Mesenchymal stem cell (in vitro differentiated cells and primary cell): ENCODE results near the gene SYPL1.
A peak's percentile ranks its signal among the peaks of the same experiment; 100 is the strongest.

ENCODE experiments used
- DNase-seq: peaks from one replicate; pipeline ENCODE4 v3.0.0-alpha.2; 2013
- H2AFZ ChIP-seq: one replicate; pipeline ENCODE4 v1.6.1; 2013; ENCODE audit warnings: low read depth, mild to moderate bottlenecking, control low read depth, inconsistent platforms, low read length, moderate library complexity
- H2AK5ac ChIP-seq: 2 replicates; pipeline ENCODE4 v1.6.1; 2013; ENCODE audit warnings: low read length, moderate library complexity, mild to moderate bottlenecking, inconsistent platforms; ENCODE audit not compliant: severe bottlenecking
- H2BK120ac ChIP-seq: one replicate; pipeline ENCODE4 v1.6.1; 2013; ENCODE audit warnings: low read depth, mild to moderate bottlenecking, inconsistent platforms, low read length, moderate library complexity
- H2BK12ac ChIP-seq, 2 experiments: one replicate each; pipeline ENCODE4 v1.6.1; 2013; ENCODE audit warnings: inconsistent platforms in 2 of 2, low read length in 2 of 2, mild to moderate bottlenecking in 2 of 2, moderate library complexity in 2 of 2, control low read depth in 1 of 2
- H2BK15ac ChIP-seq: one replicate; pipeline ENCODE4 v1.6.1; 2013; ENCODE audit warnings: mild to moderate bottlenecking, low read depth, inconsistent platforms; ENCODE audit not compliant: poor library complexity, severe bottlenecking
- H2BK5ac ChIP-seq: 2 replicates; pipeline ENCODE4 v1.6.1; 2013; ENCODE audit warnings: low read depth, mild to moderate bottlenecking, low read length, control low read depth, inconsistent platforms; ENCODE audit not compliant: poor library complexity, severe bottlenecking
- H3K14ac ChIP-seq, 2 experiments: one replicate each; pipeline ENCODE4 v1.6.1; 2013; ENCODE audit warnings: inconsistent platforms in 2 of 2, low read length in 2 of 2, control low read depth in 1 of 2, mild to moderate bottlenecking in 1 of 2, moderate library complexity in 1 of 2
- H3K18ac ChIP-seq, 2 experiments: one replicate each; pipeline ENCODE4 v1.6.1; 2013; ENCODE audit warnings: inconsistent platforms in 2 of 2, low read length in 2 of 2, control low read depth in 1 of 2, low read depth in 1 of 2, mild to moderate bottlenecking in 1 of 2
- H3K23ac ChIP-seq, 2 experiments: one replicate each; pipeline ENCODE4 v1.6.1; 2013; ENCODE audit warnings: inconsistent platforms in 2 of 2, low read length in 2 of 2, mild to moderate bottlenecking in 2 of 2, moderate library complexity in 2 of 2, control low read depth in 1 of 2
- H3K27ac ChIP-seq: 2 replicates; pipeline ENCODE4 v1.5.1; 2013; ENCODE audit warnings: mild to moderate bottlenecking, moderate library complexity, low read length, control low read depth, inconsistent platforms; ENCODE audit not compliant: poor library complexity, severe bottlenecking
- H3K27me3 ChIP-seq, 2 experiments: 2 replicates each; pipeline versions ENCODE4 v1.6.1 to v1.7.0; 2013; ENCODE audit warnings: low read length in 2 of 2, mild to moderate bottlenecking in 2 of 2, moderate library complexity in 2 of 2, control low read depth in 1 of 2, inconsistent platforms in 1 of 2; ENCODE audit not compliant: control insufficient read depth in 1 of 2, insufficient read depth in 1 of 2
- H3K36me3 ChIP-seq, 2 experiments: 2 replicates each; pipeline versions ENCODE4 v1.6.1 to v1.7.0; 2013; ENCODE audit warnings: low read length in 2 of 2, control low read depth in 1 of 2, inconsistent platforms in 1 of 2, low read depth in 1 of 2, mild to moderate bottlenecking in 1 of 2; ENCODE audit not compliant: insufficient read depth in 2 of 2, control insufficient read depth in 1 of 2
- H3K4ac ChIP-seq, 2 experiments: one replicate each; pipeline ENCODE4 v1.6.1; 2013; ENCODE audit warnings: inconsistent platforms in 2 of 2, low read length in 2 of 2, mild to moderate bottlenecking in 2 of 2, moderate library complexity in 2 of 2, control low read depth in 1 of 2, low read depth in 1 of 2
- H3K4me1 ChIP-seq: 2 replicates; pipeline ENCODE4 v1.6.1; 2013; ENCODE audit warnings: low read depth, low read length, control low read depth; ENCODE audit not compliant: control insufficient read depth, insufficient read depth
- H3K4me2 ChIP-seq: 2 replicates; pipeline ENCODE4 v1.6.1; 2013; ENCODE audit warnings: low read length, mild to moderate bottlenecking, inconsistent platforms; ENCODE audit not compliant: poor library complexity, severe bottlenecking
- H3K4me3 ChIP-seq, 2 experiments: 2 replicates each; pipeline versions ENCODE4 v1.5.1 to v1.7.0; 2013; ENCODE audit warnings: low read length in 2 of 2, mild to moderate bottlenecking in 2 of 2, control low read depth in 1 of 2, low read depth in 1 of 2; ENCODE audit not compliant: insufficient read depth in 1 of 2
- H3K79me1 ChIP-seq: replicated peaks from 2 replicates; pipeline ENCODE4 v1.6.1; 2013; ENCODE audit warnings: mild to moderate bottlenecking, control low read depth, low read length, inconsistent platforms; ENCODE audit not compliant: poor library complexity, severe bottlenecking
- H3K9ac ChIP-seq: 2 replicates; pipeline ENCODE4 v1.7.0; 2013; ENCODE audit warnings: mild to moderate bottlenecking, low read length, moderate library complexity
- H3K9me3 ChIP-seq: 2 replicates; pipeline ENCODE4 v1.7.0; 2013; ENCODE audit warnings: mild to moderate bottlenecking, low read length; ENCODE audit not compliant: control insufficient read depth
- H4K8ac ChIP-seq: one replicate; pipeline ENCODE4 v1.6.1; 2013; ENCODE audit warnings: inconsistent platforms, mild to moderate bottlenecking, low read length, moderate library complexity
- H4K91ac ChIP-seq: one replicate; pipeline ENCODE4 v1.6.1; 2013; ENCODE audit warnings: mild to moderate bottlenecking, low read length, inconsistent platforms
- WGBS: methylation state at CpG from one replicate; pipeline ENCODE4 v1.1.7; 2013; ENCODE audit warnings: mixed read lengths; 5-methylcytosine and 5-hydroxymethylcytosine counted together

SYPL1 gene

DNA sequence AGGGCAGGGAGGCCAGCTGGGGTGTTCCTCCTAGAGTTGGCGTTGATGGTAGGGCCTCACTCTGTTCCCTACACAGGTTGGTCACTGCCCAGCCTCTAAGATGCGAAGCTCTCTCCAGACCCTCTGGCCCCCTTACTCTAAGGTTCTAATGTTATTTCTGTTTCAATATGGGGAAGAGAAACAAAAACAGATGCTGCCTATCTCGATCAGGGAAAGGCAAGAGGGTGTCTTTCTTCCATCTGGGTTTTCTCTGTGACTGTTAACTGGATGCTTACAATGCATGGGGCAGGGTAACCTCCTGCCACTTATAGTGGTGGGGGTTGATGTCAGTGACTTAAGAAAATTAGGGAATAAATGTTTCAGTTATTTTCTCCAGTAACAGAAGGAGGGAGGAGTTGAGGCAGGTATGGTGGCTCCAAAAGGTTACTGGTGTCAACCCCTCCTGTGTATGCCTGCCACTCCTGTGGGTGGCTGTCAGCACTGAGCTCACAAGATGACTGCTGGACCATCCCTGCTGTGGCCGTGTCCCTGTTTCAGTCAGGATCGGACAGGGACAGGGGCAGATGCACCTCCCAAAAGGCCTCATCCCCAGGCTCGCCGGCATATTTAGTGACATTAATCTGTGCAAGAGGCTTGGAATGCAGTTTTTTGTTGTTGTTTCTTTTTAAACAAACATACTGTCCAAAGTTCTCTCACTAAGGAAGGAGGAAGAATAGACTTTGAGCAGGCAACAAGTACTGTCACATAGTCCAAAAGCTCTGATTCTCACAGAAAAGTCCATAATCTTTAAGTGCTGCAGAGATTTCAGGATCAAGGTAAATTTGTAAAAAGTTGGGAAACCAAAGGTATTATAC, 39.6 kb upstream of the SYPL1 start:
- Histone ChIP-seq H4K8ac (no peak overlapping the region), H3K4me3 (no peak overlapping the region), H2BK120ac (no peak overlapping the region), H3K4me2 (no peak overlapping the region), H2BK12ac (no peak overlapping the region), H3K9ac (no peak overlapping the region), H3K14ac (no peak overlapping the region), H4K91ac (peak overlapping the region; percentile 32), H2AK5ac (no peak overlapping the region), H2BK15ac (no peak overlapping the region), H3K4ac (no peak overlapping the region), H3K23ac (no peak overlapping the region), H3K79me1 (no peaks in the 10 kb centered on the region), H3K18ac (no peak overlapping the region), H3K27ac (no peak overlapping the region), H3K27me3 (peaks cover 3 to 14% of the 10 kb centered on the region in 2 experiments), H2AFZ (no peak overlapping the region), H3K9me3 (no peaks in the 10 kb centered on the region), H3K4me1 (peaks cover 2% of the 10 kb centered on the region), H3K36me3 (no peaks in the 10 kb centered on the region), H2BK5ac (no peak overlapping the region)
- DNase-seq: no peak
- WGBS: 79% methylated on average over 3 of the region's 7 CpGs

DNA sequence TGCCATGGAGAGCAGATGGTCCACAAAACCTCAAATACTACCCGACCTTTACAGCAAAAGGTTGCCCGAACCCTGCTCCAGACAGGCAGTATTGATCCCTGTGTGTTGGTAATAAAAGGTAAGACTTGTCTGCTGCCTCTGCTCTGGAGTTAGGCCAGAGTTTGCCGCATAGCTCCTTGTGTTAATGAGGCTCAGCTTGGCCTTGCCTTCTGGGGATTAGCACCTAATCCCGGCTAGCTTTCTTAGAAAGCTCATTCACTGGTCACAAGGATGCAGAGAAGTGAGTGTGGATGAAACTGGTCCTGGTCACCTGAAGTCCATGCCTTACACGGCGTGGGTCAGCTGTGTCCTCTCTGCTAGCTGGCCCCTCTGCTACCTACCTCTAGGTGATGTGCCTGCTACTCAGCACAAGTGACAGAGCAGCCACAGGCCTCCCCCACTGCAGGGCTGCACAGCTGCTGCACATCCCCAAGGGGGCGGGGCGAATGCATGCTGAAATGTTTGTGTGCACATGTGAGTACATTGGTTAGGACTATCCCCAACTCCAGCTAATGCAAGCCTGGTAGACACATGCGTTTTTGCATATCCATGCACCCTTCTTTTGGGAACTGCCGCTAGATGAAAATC, 31.7 kb upstream of the SYPL1 start:
- 94% methylated on average over 8 of the region's 10 CpGs for WGBS
- Histone ChIP-seq H2BK120ac (no peak overlapping the region), H2AK5ac (no peak overlapping the region), H4K91ac (no peak overlapping the region), H2BK15ac (no peak overlapping the region), H3K36me3 (no peaks in the 10 kb centered on the region), H2AFZ (no peak overlapping the region), H3K79me1 (no peaks in the 10 kb centered on the region), H3K9me3 (no peaks in the 10 kb centered on the region), H3K27ac (no peak overlapping the region), H3K4me1 (no peaks in the 10 kb centered on the region), H2BK12ac (no peak overlapping the region), H3K4ac (no peak overlapping the region), H4K8ac (no peak overlapping the region), H3K4me3 (no peak overlapping the region), H3K14ac (no peak overlapping the region), H3K18ac (no peak overlapping the region), H3K9ac (no peak overlapping the region), H3K4me2 (no peak overlapping the region), H3K23ac (no peak overlapping the region), H3K27me3 (peaks cover 0 to 4% of the 10 kb centered on the region in 2 experiments), H2BK5ac (no peak overlapping the region)
- no peak for DNase-seq

DNA sequence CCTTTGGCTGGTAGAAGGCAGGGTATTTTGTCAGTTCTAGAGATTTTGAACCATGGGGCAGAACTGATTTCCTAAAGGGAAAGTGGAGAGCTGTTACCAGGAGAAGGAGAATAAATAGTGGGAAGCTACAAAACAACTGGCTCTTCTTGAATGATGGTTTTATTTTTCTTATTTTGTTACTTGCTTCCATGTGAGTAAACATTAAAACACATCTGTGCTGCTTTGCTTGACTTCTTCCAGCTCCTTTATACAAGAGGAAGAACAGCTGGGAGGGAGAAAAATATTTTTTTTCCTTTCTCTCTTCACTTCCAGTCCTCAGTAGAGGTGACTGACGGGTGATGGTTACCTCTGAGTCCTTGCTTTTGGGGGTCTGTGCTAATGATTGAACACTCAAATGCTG, 30.0 kb upstream of the SYPL1 start:
- H3K4me1 ChIP-seq: no peaks in the 10 kb centered on the region
- H3K9me3 ChIP-seq: no peaks in the 10 kb centered on the region
- peaks cover 0 to 4% of the 10 kb centered on the region in 2 experiments for H3K27me3 ChIP-seq
- H3K27ac ChIP-seq: no peak overlapping the region
- no peak overlapping the region for H3K4ac ChIP-seq
- 87% methylated on average over 1 of the region's 1 CpG for WGBS
- no peak overlapping the region for H2BK15ac ChIP-seq
- H4K8ac ChIP-seq: no peak overlapping the region
- no peak overlapping the region for H2AFZ ChIP-seq
- H3K36me3 ChIP-seq: no peaks in the 10 kb centered on the region
- H3K23ac ChIP-seq: no peak overlapping the region
- no peak overlapping the region for H3K4me3 ChIP-seq
- H4K91ac ChIP-seq: no peak overlapping the region
- no peak overlapping the region for H2BK5ac ChIP-seq
- H3K9ac ChIP-seq: no peak overlapping the region
- no peak overlapping the region for H3K14ac ChIP-seq
- H2BK120ac ChIP-seq: no peak overlapping the region
- H2BK12ac ChIP-seq: no peak overlapping the region
- H3K79me1 ChIP-seq: no peaks in the 10 kb centered on the region
- H3K4me2 ChIP-seq: no peak overlapping the region
- no peak overlapping the region for H3K18ac ChIP-seq
- DNase-seq: no peak
- H2AK5ac ChIP-seq: no peak overlapping the region

DNA sequence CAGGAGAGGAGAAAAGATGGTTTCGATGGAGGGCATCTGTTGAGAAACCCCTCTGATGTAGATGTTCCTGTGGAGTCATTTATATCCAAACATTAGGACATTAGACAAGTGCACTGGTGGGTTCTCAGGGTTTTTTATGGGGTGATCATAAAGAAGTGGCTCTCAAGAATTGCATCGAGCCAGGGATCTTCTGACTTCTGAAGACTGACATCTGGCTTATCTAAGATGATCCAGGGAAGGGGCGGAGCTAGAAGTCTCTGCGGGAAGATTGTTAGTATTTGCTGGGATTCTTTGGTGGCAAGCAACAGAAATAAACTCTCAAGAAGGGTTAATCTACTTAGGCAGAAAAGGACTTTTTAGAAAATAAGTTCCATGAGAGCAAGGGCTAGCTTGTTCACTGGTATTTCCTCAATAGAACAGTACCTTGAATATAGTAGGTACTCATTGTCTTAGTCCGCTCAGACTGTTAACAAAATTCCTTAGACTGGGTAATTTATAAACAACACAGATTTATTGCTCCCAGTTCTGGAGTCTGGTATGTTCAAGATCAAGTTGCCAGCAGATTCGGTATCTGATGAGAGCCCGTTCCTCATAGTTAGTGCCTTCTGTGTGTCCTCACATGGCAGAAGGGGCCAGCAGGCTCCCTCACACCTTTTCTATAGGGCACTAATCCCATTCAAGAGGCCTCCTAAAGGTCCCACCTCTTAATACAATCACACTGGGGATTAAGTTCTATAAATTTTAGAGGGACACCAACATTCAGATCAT, 28.5 kb upstream of the SYPL1 start:
- Histone ChIP-seq H3K27ac (no peak overlapping the region), H3K9me3 (no peaks in the 10 kb centered on the region), H3K27me3 (peaks cover 0 to 4% of the 10 kb centered on the region in 2 experiments), H3K79me1 (no peaks in the 10 kb centered on the region), H2AK5ac (no peak overlapping the region), H3K4me3 (no peak overlapping the region), H2BK12ac (peak overlapping the region in 1 of 2 experiments; percentile 73), H2BK15ac (no peak overlapping the region), H4K8ac (no peak overlapping the region), H3K23ac (no peak overlapping the region), H3K4me2 (no peak overlapping the region), H3K18ac (no peak overlapping the region), H3K36me3 (no peaks in the 10 kb centered on the region), H2BK120ac (no peak overlapping the region), H2AFZ (no peak overlapping the region), H3K4me1 (no peaks in the 10 kb centered on the region), H2BK5ac (no peak overlapping the region), H4K91ac (no peak overlapping the region), H3K4ac (no peak overlapping the region), H3K9ac (no peak overlapping the region), H3K14ac (no peak overlapping the region)
- 54% methylated on average over 6 of the region's 7 CpGs for WGBS
- peak; percentile 39 for DNase-seq
